ENCODE data around the gene HPCAL1.

GRCh38 chr2:10345813-10346212, 43.1 kb downstream of the HPCAL1 start:
- TF ChIP-seq, protein P1, sequence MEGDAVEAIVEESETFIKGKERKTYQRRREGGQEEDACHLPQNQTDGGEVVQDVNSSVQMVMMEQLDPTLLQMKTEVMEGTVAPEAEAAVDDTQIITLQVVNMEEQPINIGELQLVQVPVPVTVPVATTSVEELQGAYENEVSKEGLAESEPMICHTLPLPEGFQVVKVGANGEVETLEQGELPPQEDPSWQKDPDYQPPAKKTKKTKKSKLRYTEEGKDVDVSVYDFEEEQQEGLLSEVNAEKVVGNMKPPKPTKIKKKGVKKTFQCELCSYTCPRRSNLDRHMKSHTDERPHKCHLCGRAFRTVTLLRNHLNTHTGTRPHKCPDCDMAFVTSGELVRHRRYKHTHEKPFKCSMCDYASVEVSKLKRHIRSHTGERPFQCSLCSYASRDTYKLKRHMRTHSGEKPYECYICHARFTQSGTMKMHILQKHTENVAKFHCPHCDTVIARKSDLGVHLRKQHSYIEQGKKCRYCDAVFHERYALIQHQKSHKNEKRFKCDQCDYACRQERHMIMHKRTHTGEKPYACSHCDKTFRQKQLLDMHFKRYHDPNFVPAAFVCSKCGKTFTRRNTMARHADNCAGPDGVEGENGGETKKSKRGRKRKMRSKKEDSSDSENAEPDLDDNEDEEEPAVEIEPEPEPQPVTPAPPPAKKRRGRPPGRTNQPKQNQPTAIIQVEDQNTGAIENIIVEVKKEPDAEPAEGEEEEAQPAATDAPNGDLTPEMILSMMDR (IDR thresholded peaks at IDR 0.05): no peak
- no peak for TF ChIP-seq POLR2A (IDR thresholded peaks at IDR 0.05)

Data from prostate gland (tissue), 2 donors.